ENCODE results near the gene CIC. TPM values are rescaled to one million over a fixed set of nuclear protein-coding genes. Genes with fewer than 3 reads are reported as not detected.
A peak's percentile ranks its signal among the peaks of the same experiment; 100 is the strongest.

CIC gene
- total and polyA plus RNA-seq, 2 of the 13 experiments (the other 11 are each of a cell fraction or from before 2014, with no cell fraction given): 5.9 to 8.0 TPM

GRCh38 chr19:42325308-42325895, 56.4 kb downstream of the CIC start, which contains the start of gene MEGF8 (continued):
- TF ChIP-seq NFYB (CRISPR knock-in tag; IDR thresholded peaks at IDR 0.05) (peak; percentile 44), ZNF414 (CRISPR knock-in tag; IDR thresholded peaks at IDR 0.05) (0 out of 2 replicates have a peak, but pooled peaks have one; percentile 36), HMG20A (CRISPR knock-in tag; IDR thresholded peaks at IDR 0.05; ENCODE audit: borderline replicate concordance) (no peak), ZBTB20 (CRISPR knock-in tag; IDR thresholded peaks at IDR 0.05; ENCODE audit: borderline replicate concordance, low read depth) (peak; percentile 28; the same call in 1 of the 2 replicates), GMEB2 (CRISPR knock-in tag; IDR thresholded peaks at IDR 0.05; ENCODE audit: low read depth) (0 out of 2 replicates have a peak, but pooled peaks have one; percentile 18), SRSF9 (IDR thresholded peaks at IDR 0.05; ENCODE audit: borderline replicate concordance, insufficient read depth, low read depth, low read length, poor library complexity, severe bottlenecking) (no peak), ZSCAN25 (CRISPR knock-in tag; IDR thresholded peaks at IDR 0.05) (0 out of 2 replicates have a peak, but pooled peaks have one; percentile 25), POLR2G (IDR thresholded peaks at IDR 0.05; ENCODE audit: low read depth, low read length) (peak; percentile 84), HNRNPK (IDR thresholded peaks at IDR 0.05; ENCODE audit: low read depth, low read length, poor library complexity, severe bottlenecking) (peak; percentile 66), KDM5A (IDR thresholded peaks at IDR 0.05; ENCODE audit: borderline replicate concordance, low read length) (peak; percentile 83), NFKBIZ (CRISPR knock-in tag; IDR thresholded peaks at IDR 0.05) (0 out of 2 replicates have a peak, but pooled peaks have one; percentile 51), NFAT5 (CRISPR knock-in tag; IDR thresholded peaks at IDR 0.05) (0 out of 2 replicates have a peak, but pooled peaks have one; percentile 10), ZNF788 (CRISPR knock-in tag; IDR thresholded peaks at IDR 0.05; ENCODE audit: borderline replicate concordance) (peak; percentile 64; the same call in 1 of the 2 replicates), ZNF75D (CRISPR knock-in tag; IDR thresholded peaks at IDR 0.05; ENCODE audit: borderline replicate concordance) (no peak), E2F5 (CRISPR knock-in tag; conservative IDR thresholded peaks at IDR 0.05) (peak; percentile 69), ZNF598 (CRISPR knock-in tag; IDR thresholded peaks at IDR 0.05; ENCODE audit: borderline replicate concordance) (peak; percentile 55; the same call in 1 of the 2 replicates), SSRP1 (CRISPR knock-in tag; IDR thresholded peaks at IDR 0.05) (peak; percentile 56; the same call in 1 of the 2 replicates), CBFB (CRISPR knock-in tag; IDR thresholded peaks at IDR 0.05) (0 out of 2 replicates have a peak, but pooled peaks have one; percentile 37), NFYC (CRISPR knock-in tag; IDR thresholded peaks at IDR 0.05) (peak; percentile 46), HDAC2 (CRISPR knock-in tag; IDR thresholded peaks at IDR 0.05) (no peak)
